Panc1 (cell line): Measurements from ENCODE around the gene TMEM212.
A peak's percentile ranks its signal among the peaks of the same experiment; 100 is the strongest.

Experiments
- POLR2AphosphoS5 ChIP-seq: IDR thresholded peaks from 2 replicates; pipeline ENCODE4 v1.6.1; 2012; ENCODE audit warnings: mild to moderate bottlenecking, low read depth, low read length, moderate library complexity
- SIN3A ChIP-seq: IDR thresholded peaks from 2 replicates; pipeline ENCODE4 v1.6.1; 2012; ENCODE audit warnings: low read depth, mild to moderate bottlenecking, low read length, moderate library complexity, borderline replicate concordance; ENCODE audit not compliant: insufficient read depth
- TCF7L2 ChIP-seq: IDR thresholded peaks from 2 replicates; pipeline ENCODE4 v1.6.1; 2011; ENCODE audit warnings: mild to moderate bottlenecking, low read depth, low read length, inconsistent platforms
- TF ChIP-seq, protein P1 (sequence below): fragments of 450-650 bp; IDR thresholded peaks from 2 replicates; pipeline ENCODE4 v1.5.1; 2017; ENCODE audit warnings: mild to moderate bottlenecking

DNA sequence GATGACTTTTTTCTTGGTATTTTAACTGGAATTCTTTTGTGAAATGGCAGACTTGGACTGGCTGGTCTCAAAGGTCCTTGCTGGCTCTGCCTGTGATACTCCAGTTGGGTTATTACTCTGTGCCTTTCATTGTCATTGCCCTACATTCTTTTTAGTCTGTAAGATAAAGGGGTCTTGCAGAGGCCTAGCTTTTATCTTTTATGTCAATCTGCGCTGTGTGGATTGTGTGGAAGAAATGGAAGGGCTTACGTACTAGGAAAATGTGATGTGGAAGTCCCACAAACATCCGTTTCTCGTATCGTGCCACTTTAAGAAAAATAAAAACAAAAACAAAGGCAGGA, 8.7 kb upstream of the TMEM212 start:
- TF ChIP-seq, protein P1, sequence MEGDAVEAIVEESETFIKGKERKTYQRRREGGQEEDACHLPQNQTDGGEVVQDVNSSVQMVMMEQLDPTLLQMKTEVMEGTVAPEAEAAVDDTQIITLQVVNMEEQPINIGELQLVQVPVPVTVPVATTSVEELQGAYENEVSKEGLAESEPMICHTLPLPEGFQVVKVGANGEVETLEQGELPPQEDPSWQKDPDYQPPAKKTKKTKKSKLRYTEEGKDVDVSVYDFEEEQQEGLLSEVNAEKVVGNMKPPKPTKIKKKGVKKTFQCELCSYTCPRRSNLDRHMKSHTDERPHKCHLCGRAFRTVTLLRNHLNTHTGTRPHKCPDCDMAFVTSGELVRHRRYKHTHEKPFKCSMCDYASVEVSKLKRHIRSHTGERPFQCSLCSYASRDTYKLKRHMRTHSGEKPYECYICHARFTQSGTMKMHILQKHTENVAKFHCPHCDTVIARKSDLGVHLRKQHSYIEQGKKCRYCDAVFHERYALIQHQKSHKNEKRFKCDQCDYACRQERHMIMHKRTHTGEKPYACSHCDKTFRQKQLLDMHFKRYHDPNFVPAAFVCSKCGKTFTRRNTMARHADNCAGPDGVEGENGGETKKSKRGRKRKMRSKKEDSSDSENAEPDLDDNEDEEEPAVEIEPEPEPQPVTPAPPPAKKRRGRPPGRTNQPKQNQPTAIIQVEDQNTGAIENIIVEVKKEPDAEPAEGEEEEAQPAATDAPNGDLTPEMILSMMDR, result peak; percentile 51; the same call in 1 of the 2 replicates
- TF ChIP-seq SIN3A (no peak), POLR2AphosphoS5 (no peak), TCF7L2 (peak; percentile 15; the same call in 1 of the 2 replicates)
